Measurements from ENCODE around the gene MANSC1.

The MANSC1 gene

DNA sequence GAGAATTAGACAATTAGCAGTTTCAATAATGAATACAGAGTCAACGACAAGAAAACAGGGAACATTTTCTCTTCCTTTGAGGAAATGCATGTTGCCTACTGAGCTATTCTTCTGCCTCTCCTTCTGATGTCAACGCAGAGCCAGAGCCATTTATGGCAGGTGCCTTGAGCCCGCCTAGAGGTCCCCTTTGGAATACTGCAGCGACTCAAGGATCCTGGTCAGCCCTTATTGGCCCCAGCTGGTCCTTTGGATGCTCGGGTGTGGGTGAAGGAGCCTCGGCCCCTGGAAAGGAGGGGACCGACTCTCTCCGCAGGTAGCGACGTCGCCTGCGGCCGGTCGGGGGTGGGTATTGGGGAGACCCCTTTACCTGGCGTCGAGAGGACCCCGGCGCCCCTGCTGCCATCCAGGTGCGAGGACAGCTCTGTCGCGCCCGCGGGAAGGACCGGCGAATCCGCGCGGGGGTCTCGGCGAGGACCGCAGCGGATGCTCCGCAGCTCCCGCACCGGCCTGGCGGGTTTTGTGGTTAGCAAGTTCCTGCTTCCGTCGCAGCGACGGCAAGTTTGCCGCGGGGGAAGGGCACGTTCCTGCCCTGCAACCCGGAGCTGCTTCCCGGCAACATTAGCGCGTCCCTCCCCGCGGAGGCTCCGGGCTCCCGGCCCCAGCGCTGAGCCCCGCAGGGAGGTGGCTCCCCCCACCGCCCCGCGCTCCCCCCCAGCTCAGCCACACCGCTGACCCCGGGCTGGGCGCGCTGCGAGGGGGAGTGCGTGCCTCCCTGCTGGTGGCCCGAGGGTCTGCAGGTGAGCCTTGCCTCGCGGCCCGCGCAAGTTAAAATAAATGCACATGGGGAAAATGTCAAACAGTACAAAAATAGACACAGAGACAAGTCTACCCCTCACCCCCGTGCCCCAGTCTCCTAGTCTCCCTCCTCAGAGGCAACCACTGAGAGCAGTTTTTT, at the start of gene MANSC1:
Gene MANSC1 (minus strand): TSS at position 532 of the 955 bp plus-strand sequence. CDS start 6,928 bp downstream, outside the sequence.
- DNase-seq (ENCODE audit: low spot score), result peak; percentile 83

DNA sequence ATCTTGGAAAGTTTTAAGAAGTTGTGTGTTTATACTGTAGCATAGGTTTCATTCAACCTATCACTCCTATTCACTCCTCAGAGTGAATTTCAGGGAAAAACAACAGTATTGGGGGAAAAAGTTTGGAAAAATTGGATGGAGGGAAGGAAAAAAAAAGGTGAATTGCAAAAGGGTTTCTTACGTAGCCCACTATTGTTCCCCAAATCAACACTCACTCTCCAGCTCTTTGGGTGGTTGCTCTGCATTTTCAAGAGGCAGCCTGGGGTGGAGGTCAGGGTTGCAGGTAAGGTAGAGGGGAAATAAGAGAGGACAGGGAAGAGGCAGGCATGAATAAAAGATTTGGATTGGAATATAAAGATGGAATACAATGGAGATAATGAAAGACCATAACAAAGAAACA, 49.1 kb upstream of the MANSC1 start:
- no peak for DNase-seq (ENCODE audit: low spot score)

DNA sequence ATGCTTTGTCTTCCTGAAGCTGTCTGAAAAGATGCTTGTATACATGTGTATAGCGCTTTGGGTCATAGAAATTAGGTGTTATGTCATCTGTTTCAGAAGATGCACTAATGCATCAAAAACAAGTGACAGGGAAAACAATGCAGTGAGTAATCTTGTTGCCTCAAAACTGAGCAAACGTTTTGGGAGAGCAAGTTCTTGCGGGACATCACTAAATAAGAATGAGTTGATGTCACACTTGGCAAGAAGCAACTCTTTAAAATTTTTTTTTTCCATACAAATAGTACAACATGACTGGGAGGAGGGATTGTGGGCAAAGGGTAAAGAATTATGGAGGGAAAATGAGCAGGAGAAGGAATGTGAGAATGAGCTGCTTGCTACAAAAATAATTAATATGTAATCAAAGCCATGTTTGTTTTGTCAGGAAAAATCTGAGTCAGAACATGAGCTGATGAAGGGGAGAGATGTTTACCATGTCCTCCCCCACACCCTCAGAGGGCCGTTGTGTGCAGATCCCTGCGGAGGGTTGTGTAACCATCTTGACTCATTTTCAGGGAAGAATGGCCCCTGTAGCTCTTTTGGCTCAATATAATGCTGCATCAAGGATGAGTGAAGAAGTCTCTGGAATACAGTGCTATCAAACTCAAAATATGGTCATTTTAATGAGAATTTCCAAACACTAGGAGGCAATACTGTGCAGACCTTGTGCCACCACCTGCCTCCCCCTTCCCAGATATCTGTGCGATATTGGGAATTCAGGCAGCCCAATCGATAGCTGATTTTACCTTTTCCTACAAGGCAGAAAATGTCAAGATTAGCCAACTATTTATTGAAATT, 48.2 kb upstream of the MANSC1 start:
- no peak for DNase-seq (ENCODE audit: low spot score)

DNA sequence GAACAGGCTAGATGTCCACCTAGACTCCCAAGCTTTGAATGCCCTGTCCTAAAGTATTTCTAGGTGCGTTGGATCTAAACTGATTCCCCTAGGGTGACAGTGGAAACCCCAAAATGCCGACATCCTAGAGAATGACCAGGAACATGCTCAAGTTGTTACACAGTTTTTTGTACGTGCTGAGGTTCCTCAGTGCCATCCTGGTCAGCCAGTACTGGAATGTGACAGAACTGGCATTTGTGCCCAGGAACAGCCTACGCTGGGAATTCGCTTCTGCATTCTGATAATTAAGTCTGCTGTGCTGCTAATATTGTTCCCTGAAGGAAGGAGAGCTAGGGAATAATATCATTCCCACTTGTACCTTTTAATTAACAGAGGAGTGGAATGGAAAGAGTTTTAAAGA, 47.1 kb upstream of the MANSC1 start:
- no peak for DNase-seq (ENCODE audit: low spot score)

DNA sequence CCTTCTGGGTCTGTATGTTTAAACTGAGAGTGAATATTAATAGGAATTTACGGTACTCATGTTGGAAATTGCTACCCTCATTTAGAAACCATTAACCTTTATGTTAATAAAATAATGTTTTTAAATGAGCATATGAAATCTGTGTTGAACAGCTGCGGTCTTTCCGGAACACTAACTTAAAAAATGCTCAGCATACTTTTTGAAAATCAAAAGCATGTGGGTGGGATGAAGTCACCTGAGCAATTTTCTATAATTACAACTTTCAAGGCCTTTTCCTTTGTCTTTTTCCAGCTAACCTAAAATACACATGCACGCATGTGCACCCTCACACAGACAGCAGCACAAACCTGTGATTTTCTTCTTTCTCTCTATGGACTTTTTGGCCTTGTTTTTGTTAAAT, 46.7 kb upstream of the MANSC1 start:
- no peak for DNase-seq (ENCODE audit: low spot score)

DNA sequence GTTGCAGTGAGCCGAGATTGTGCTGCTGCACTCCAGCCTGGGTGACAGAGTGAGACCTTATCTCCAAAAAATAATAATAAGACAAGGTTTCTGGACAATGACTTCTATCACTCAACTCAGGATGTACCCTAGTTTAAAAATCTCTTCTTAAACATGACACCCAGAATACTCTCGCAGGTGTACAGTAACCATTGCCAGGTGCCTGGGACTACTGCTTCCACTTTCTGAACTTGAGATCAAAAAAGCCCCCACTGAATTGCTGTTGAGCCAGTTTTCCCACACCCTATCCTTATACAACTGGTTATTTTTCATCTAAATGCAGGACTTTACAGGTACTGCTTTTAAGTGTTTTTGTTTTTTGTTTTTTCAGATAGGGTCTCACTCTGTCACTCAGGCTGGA, 43.1 kb upstream of the MANSC1 start:
- no peak for DNase-seq (ENCODE audit: low spot score)

DNA sequence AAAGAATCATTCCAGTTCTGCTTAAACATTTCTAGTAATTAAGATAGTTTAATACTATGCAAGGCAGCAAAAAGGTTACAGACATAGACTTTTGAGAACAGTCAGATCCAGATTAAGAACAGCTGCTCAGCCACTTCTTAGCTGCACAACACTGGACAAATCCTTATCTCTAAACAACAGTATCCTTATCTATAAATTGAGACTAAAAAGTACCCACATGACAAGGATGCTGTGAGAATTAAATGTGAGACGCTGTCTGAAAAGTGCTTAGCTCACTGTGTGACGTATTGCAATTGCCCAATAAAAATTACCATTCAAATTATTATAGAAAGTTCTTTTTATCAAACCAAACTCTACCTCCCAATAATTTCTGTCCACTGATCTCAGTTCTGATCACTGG, 42.4 kb upstream of the MANSC1 start:
- no peak for DNase-seq (ENCODE audit: low spot score)

DNA sequence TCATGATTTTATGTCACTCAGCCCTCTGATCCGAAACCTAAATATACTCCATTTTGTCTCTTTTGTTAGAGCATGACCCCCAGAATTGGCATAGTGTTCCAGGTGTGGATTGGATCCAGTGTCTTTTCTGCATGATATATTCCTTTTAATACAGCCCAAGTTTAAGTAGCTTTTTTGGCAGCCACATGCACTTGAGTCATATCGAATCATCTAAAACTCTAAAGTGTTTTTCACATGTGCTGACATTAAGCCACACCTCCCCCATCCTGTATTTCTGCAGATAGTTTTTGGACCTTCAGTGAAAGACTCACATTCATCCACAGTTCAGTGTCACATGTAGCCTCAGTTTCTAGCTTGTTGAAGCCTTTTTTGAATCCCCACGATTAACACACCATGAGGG, 37.5 kb upstream of the MANSC1 start:
- no peak for DNase-seq (ENCODE audit: low spot score)

DNA sequence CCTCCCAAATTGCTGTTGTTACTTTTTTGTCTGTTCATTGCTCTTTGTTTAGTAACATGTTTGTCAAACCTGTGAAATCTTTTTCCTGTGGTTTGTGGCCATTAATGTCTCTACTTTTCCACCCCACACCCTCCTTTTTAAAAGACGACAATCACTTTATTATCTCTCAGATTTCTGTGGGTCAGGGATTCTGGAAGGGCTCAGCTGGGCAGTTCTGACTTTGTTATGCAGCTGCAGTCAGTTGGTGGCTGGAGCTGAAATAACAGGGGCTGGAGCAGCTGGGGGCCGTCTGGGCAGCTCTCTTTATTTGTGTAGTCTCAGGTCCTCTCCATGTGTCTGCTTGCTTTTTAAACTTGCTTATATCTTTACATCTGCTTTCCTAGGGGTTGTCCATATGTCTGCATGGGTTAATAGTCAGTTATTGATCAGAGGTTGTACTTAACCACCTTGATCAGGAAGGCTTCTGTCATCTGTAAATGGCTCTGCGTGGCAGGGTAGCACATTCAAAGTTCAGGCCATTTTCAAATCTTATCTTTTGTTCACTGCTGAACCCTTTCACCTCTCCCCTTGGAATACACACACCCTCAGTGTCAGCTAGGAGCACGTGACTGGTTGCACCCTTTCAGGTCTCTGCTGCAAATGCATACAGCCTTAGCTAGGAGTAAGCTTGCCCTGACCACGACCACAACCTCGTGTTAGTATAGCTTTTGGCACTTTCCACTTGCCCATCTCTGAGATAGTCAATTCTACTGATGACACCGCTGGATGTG, 34.7 kb upstream of the MANSC1 start:
- DNase-seq (ENCODE audit: low spot score), result no peak

DNA sequence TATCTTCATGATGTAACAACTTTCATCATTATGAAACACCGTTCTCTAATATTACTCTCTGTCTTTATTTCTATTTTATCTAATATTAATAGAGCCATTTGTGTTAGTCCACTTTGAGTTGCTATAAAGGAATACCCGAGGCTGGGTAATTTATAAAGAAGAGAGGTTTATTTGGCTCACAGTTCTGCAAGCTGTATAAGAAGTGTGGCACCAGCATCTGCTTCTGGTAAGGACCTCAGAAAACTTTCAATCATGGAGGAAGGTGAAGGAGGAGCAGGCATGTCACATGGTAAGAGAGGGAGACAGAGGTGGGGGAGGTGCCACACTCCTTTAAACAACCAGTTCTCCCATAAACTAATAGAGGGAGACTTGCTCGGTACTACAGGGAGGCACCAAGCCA, 31.9 kb upstream of the MANSC1 start:
- DNase-seq (ENCODE audit: low spot score), result no peak

DNA sequence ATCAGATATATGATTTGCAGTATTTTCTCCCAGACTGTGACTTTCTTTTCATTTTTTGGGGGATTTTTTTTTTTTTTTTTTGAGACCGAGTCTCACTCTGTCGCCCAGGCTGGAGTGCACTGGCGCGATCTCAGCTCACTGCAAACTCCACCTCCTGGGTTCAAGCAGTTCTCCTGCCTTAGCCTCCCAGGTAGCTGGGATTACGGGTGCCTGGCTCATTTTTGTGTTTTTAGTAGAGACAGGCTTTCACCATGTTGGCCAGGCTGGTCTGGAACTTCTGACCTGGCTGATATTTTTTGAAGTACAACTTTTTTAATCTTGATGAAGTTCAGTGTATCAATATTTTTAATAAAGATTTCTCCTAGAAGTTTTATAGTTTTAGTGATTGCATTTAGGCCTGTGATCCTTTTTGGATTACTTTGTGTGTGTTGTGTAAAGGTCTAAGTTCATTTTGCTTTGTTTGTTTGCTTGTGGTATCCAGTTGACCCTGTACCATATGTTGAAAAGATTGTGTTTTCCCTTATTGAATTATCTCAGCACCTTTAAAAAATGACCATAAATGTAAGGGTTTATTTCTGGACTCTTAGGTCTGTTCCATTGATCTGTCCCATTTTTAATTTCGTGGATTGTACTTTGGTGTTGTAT, 31.0 kb upstream of the MANSC1 start:
- DNase-seq (ENCODE audit: low spot score), result no peak

DNA sequence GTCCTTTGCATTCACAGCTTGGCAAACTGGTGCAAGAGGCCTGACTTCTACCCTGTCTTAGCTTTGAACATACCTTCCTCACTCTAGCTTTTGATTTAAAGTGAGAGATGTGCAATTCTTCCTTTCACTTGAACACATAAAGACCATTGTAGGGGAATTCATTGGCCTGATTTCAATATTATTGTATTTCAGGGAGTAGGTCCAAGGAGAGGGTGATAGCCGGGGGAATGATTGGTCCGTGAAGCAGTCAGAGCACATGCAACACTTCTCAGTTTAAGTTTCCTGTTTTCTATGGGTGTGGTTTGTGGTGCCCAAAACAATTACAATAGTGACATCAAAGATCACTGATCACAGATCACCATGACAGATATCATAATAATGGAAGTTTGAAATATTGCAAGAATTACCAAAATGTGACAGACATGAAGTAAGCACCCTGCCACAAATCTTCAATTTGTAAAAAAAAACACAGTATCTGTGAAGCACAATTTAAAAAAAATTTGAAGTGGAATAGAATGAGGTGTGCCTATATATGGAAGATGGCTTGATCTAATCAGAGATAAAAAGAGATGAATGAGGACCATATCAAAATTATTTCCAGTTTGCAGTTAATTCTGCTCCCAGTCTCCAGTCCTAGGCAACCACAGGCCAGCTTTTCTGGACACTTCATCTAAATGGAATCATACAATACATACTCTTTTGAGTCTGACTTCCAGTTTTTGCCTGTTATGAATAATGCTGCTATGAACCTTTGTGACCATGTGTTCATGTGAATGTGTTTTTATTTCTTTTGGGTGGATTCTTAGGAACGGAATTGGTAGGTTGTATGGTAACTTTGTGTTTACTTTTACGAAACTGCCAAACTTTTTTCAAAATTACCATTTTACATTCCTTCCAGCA, 30.0 kb upstream of the MANSC1 start:
- DNase-seq (ENCODE audit: low spot score), result no peak

DNA sequence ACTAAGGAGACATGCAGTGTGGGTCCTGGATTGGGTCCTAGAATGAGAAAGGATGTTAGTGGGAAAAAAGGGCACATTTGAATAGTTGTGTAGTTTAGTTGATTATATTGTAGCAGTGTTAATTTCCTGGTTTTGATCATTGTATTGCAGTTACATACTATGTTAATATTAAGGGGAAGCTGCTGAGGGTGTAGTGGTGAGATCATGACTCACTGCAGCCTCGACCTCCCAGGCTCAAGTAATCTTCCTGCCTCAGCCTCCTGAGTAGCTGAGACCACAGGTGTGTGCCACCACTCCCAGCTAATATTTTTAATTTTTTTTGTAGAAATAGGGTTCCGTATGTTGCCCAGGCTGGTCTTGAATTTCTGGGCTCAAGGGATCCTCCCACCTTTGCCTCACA, 28.6 kb upstream of the MANSC1 start:
- DNase-seq (ENCODE audit: low spot score), result no peak

DNA sequence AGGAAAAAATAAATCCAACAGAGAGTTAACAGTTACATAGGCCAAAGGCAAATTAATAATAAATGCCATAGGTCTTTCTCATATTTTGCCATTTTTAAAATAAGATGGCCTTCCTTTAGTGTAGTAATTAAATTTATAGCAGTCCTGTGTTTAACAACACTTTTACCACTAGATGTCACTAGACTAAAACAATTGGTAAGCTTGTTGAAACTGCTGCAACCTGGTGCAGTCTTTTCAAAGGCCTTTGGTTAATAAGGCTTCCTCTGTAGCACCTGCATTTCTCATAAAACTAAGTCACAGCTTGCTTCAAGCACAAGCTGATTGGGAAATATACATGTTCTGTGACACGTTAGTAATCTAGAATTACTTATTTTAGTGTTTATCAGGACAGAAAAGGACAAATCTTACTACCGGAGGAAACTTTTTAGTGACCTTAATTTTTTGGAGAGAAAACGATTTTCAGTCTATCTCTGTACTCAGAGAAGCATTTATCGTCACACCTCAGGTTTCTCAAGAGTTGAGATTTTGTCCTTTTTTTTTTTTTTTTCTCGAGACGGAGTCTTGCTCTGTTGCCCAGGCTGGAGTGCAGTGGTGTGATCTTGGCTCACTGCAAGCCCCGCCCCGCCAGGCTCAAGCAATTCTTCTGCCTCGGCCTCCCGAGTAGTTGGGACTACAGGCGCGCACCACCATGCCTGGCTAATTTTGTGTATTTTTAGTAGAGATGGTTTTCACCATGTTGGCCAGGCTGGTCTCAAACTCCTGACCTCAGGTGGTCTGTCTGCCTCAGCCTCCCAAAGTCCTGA, 26.8 kb upstream of the MANSC1 start:
- peak; percentile 68 for DNase-seq (ENCODE audit: low spot score)

DNA sequence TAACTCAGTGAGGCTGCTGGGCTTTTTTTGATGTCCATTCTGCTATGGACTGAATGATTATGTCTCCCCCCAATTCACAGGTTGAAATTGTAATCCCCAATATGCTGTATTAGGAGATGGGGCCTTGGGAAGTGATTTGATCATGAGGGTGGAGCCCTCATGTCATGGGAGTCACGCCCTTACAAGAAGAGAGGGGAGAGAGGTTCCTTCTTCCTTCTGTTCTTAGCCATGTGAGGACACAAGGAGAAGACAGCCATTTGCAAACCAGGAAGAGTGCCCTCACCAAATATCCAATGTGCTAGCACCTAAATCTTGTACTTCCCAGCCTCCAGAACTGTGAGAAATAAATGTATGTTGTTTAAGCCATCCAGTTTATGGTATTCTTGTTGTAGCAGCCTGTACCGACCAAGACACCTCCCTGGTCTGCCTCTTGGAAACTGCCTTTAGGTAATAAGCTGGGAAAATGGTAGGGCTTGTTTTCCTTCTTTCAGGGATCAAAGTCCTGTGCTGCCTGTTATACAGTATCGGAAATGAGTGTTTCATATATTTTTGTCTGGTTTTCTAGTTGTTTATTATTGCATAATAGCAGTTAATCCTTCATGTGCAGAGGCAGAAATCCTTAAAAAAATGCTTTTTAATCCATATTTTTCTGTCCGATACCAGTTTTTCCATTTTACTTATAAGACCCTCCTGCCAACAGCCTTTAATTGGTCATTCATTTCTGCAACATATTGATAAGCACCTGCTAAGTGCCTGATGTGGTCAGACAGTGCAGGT, 23.1 kb upstream of the MANSC1 start:
- no peak for DNase-seq (ENCODE audit: low spot score)

DNA sequence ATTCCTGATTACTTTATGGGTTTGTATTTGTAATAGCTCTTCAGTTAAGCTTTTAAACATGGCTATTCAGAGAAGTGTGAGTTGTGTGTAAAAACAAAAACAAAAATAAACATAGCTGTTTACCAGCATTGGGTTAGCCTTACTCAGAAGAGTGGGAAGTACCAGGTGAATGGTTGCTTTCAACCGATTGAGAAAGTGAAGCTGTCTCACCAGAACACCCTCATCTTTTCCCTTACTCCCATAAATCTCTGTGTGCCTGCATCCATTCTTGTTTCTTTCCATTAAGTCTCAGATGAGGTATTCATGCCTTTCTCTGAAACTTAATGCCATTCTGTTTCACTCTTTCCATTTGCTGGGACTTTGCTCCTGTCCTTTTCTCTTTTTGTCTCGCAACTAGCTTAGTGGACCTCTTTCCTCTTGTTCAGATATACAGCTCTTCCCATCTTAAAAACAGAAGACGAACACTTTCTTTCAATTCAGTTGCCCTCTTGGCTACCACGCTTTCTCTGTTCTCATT, 17.5 kb upstream of the MANSC1 start:
- DNase-seq (ENCODE audit: low spot score), result no peak

DNA sequence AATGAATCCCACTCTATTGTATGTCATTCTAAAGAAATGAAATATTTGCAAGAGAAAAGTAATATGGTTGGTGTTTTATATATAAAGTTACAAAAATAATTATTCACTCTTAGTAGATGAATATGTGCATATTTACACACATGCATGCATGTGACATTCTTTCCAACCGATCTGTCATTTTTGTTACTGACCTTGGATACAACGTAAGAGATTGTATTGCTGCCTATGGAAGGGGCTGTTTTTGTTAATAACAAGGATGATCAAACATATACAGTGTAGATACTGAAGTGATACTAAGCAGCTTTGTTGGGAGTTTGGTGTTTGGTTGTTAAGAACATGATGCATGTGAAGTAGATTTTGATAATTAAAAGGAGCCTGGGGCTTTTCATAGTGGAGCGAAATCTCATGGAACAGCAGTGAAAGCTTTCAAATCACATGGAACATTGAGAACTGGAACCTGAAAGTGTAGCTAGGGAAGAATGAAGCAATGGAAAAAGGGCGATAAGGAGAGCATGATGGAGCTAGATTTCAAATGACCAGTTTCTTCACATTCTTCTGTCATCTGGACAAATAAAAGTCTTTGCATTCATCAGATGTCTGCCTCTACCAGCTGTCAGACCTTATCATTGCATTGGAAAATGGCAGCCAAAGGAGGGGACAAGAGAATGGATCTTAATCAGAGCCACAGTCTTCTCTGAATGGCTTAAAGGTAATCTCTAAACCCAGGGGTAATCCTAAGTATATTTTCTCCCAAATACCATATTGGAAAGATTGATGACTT, 16.8 kb upstream of the MANSC1 start:
- DNase-seq (ENCODE audit: low spot score), result no peak

DNA sequence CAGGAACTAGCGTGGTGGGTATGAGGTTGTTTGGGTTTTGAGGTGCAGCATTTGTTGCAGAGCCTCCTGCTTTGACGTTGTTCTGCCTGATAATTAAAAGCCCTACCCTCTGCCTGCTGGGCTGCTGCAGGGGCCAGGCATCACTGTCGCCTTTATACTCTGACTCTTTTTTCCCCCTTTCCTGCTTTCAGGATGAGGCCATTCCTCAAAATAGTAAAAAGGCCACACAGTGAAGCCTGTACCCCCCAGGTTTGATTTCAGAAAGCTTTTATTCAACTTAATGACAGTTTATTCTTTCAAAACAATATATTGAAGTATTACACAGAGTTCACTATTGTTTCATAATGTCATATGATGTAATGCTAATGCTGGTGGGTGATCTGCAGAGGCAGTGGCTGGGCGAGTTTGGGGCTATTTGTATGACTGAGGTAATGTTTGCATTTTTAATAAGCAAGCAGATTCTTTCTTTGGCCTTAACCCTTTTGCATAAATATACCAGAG, 15.9 kb upstream of the MANSC1 start:
- DNase-seq (ENCODE audit: low spot score), result peak; percentile 45
